GM12891 (cell line): ENCODE measurements around the gene PRSS56.

ENCODE experiments used
- POLR2A ChIP-seq: IDR thresholded peaks from 2 replicates; pipeline ENCODE4 v1.6.1; 2011; ENCODE audit warnings: low read depth, low read length, control low read depth
- POLR2AphosphoS5 ChIP-seq: IDR thresholded peaks from 2 replicates; pipeline ENCODE4 v1.6.1; 2011; ENCODE audit warnings: low read depth, low read length, control low read depth
- SPI1 ChIP-seq: IDR thresholded peaks from 2 replicates; pipeline ENCODE4 v1.6.1; 2011; ENCODE audit warnings: low read depth, low read length, control low read depth
- TAF1 ChIP-seq: IDR thresholded peaks from 2 replicates; pipeline ENCODE4 v1.6.1; 2011; ENCODE audit warnings: low read depth, low read length, control low read depth

DNA sequence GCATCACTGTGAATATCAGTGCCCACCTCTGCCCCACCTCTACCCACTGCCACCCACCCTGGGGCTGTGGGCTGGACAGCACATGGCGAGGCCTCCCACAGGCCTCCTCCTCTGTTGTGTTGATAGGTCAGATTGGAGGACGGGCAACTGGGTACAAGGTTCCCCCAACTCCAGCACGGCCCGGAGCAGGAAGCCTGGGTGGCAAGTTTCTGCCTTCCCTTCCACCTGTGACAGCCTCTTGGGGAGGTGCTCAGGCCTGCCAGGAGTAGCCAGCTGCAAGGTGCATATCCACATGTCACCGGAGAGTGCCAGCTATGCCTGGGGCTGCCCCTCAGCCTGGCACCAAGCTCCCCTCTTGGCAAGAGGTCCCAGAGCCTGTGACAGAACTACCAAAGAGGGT, 25.6 kb upstream of the PRSS56 start:
- TF ChIP-seq POLR2A (no peak), TAF1 (no peak), POLR2AphosphoS5 (no peak), SPI1 (no peak)
